Naive thymus-derived CD4-positive, alpha-beta T cell (primary cell): ENCODE results near the gene EIF2S3. TPM values are rescaled to one million over a fixed set of nuclear protein-coding genes. Genes with fewer than 3 reads are reported as not detected.
"Not testable (repeated sequence)": the region's sequence is repeated elsewhere in the genome, so short reads cannot be mapped to it uniquely, and the experiment has no call there.

Source experiments
- ATAC-seq: fragments of 150-1000 bp; cut with Tn5 transposase; 2 replicates; pipeline ENCODE4 v1.10.0; 2021; ENCODE audit warnings: mild to moderate bottlenecking, moderate library complexity
- CTCF ChIA-PET: fragments of 350-600 bp; sonication (Branson Sonifier 250); formaldehyde crosslinking; loops from one replicate; lab custom pipeline; 2021; ENCODE audit warnings: antibody characterized with exemption; lab: Charles Lee
- POLR2A ChIA-PET: fragments of 350-600 bp; sonication (Branson Sonifier 250); formaldehyde crosslinking; loops from one replicate; lab custom pipeline; 2021; ENCODE audit warnings: antibody characterized with exemption, inconsistent platforms; lab: Charles Lee
- DNase-seq, 9 donors: peaks; one replicate each; pipeline versions ENCODE4 v3.0.0 to v3.0.0-alpha.2; 2020 to 2022; ENCODE audit warnings: mixed read lengths in 1 of 9
- H3K27ac ChIP-seq: one replicate; pipeline ENCODE4 v1.7.0; 2013; ENCODE audit warnings: mild to moderate bottlenecking, low read depth, low read length, moderate library complexity
- H3K27me3 ChIP-seq, 2 donors: one replicate each; pipeline ENCODE4 v1.7.0; 2013; ENCODE audit warnings: low read length in 2 of 2, mild to moderate bottlenecking in 2 of 2, moderate library complexity in 2 of 2; ENCODE audit not compliant: control insufficient read depth in 2 of 2, insufficient read depth in 2 of 2
- H3K36me3 ChIP-seq, 3 experiments: 1 replicate in 2 of 3; 2 replicates in 1 of 3; pipeline ENCODE4 v1.7.0; 2013; ENCODE audit warnings: low read length in 3 of 3, mild to moderate bottlenecking in 3 of 3, moderate library complexity in 1 of 3; ENCODE audit not compliant: insufficient read depth in 3 of 3, control insufficient read depth in 2 of 3
- H3K4me1 ChIP-seq, 2 donors: one replicate each; pipeline ENCODE4 v1.7.0; 2013; ENCODE audit warnings: low read length in 2 of 2, mild to moderate bottlenecking in 2 of 2, moderate library complexity in 1 of 2; ENCODE audit not compliant: control insufficient read depth in 2 of 2, insufficient read depth in 2 of 2
- H3K4me3 ChIP-seq: 2 replicates; pipeline ENCODE4 v1.7.0; 2013; ENCODE audit warnings: mild to moderate bottlenecking, low read length
- H3K9me3 ChIP-seq, 3 experiments: 1 replicate in 2 of 3; 2 replicates in 1 of 3; pipeline ENCODE4 v1.7.0; 2013; ENCODE audit warnings: low read length in 3 of 3; ENCODE audit not compliant: control insufficient read depth in 2 of 3
- H3K27ac Mint-ChIP-seq, 9 donors: one replicate each; pipeline ENCODE4 v1.8.0; 2020 to 2022; ENCODE audit warnings: mixed read lengths in 9 of 9, mild to moderate bottlenecking in 8 of 9, moderate library complexity in 5 of 9, inconsistent platforms in 2 of 9
- H3K27me3 Mint-ChIP-seq, 5 donors: one replicate each; pipeline ENCODE4 v1.8.0; 2021 to 2022; ENCODE audit warnings: mixed read lengths in 5 of 5, mild to moderate bottlenecking in 1 of 5
- H3K36me3 Mint-ChIP-seq, 5 donors: one replicate each; pipeline ENCODE4 v1.8.0; 2020 to 2022; ENCODE audit warnings: mixed read lengths in 5 of 5, mild to moderate bottlenecking in 3 of 5, inconsistent platforms in 1 of 5
- H3K4me1 Mint-ChIP-seq, 7 donors: one replicate each; pipeline ENCODE4 v1.8.0; 2020 to 2022; ENCODE audit warnings: mixed read lengths in 7 of 7, mild to moderate bottlenecking in 3 of 7, inconsistent platforms in 1 of 7
- H3K4me3 Mint-ChIP-seq, 10 donors: one replicate each; pipeline ENCODE4 v1.8.0; 2020 to 2022; ENCODE audit warnings: mild to moderate bottlenecking in 10 of 10, mixed read lengths in 10 of 10, moderate library complexity in 6 of 10, inconsistent platforms in 2 of 10
- H3K9me3 Mint-ChIP-seq, 11 donors: one replicate each; pipeline ENCODE4 v1.8.0; 2020 to 2022; ENCODE audit warnings: mixed read lengths in 11 of 11, mild to moderate bottlenecking in 4 of 11, inconsistent platforms in 1 of 11, moderate library complexity in 1 of 11
- intact Hi-C, 2 donors: fragments of 100-400 bp; cut with micrococcal nuclease; formaldehyde crosslinking; loops; one replicate each; pipeline ENCODE4 v1.15.1; 2023
- polyA plus RNA-seq, 2 donors: library from polyadenylated mRNA; unstranded; fragments of 300-500 nt; fragmentation: Illumina TruSeq; gene quantifications; one replicate each; pipeline ENCODE4 v1.2.3, GENCODE V29; 2021
- total RNA-seq, 6 experiments: library from RNA in 5 of 6; stranded (reverse) in 5 of 6; gene quantifications; 1 replicate in 5 of 6; 2 replicates in 1 of 6; pipeline ENCODE4 v1.2.3 and lab custom pipeline; 2021 to 2026

Gene EIF2S3
- total and polyA plus RNA-seq, 7 experiments from 2014 or later: 125 to 270 (median 188) TPM

DNA sequence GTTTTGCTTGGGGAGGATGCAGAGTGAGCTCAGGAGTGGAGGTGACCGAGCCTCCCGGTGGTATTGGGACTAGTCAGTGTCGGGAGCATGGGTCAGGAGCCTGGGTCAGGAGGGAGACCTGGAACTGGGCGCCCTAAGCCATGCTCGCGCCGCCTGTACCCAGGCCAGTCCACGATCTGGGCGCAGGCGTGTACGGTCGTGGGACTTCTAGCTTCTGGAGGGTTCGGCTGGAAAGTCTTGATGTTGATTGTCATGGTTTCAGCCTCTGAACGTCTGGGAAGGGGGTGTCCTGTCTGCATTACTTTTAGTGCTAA is 244 bp downstream of the EIF2S3 start:
- H3K4me3 ChIP-seq: peak overlapping the region; percentile 68
- Mint-ChIP-seq H3K27me3 (no peaks in the 10 kb centered on the region), H3K27ac (peak overlapping the region in 5 of 9 donors; percentile 97 to 100 (median 99)), H3K4me1 (peaks cover 0 to 29% (median 6%) of the 10 kb centered on the region in 7 donors), H3K36me3 (peaks cover 0 to 8% (median 3%) of the 10 kb centered on the region in 5 donors), H3K9me3 (peaks cover 0 to 2% (median 0%) of the 10 kb centered on the region in 11 donors), H3K4me3 (peak overlapping the region in 2 of 10 donors; percentile 96 to 99)
- DNase-seq: no peak
- CTCF ChIA-PET: interaction anchor here (0.6 to 2.6 kb wide), 6 partner anchors 29 to 363 kb away, joined by 3 to 22 read pairs (median 11); partner anchors contain the start of genes CXorf58 and KLHL15
- POLR2A ChIA-PET: interaction anchor here (0.6 to 3.4 kb wide), 11 partner anchors 24 to 416 kb away, joined by 3 to 56 read pairs (median 6); partner anchors contain the start of genes APOO, CXorf58, KLHL15 and SAT1
- no peak overlapping the region for H3K27ac ChIP-seq
- peaks cover 0 to 6% of the 10 kb centered on the region in 2 donors for H3K4me1 ChIP-seq
- H3K36me3 ChIP-seq: peaks cover 0 to 18% (median 12%) of the 10 kb centered on the region in 3 experiments
- no peaks in the 10 kb centered on the region for H3K27me3 ChIP-seq
- ATAC-seq: peak; percentile 17
- intact Hi-C loops: loop anchor here in 1 of 2 donors (2.0 to 10.0 kb wide), 3 partner anchors 312 to 360 kb away; partner anchors contain the start of gene ACOT9
- no peaks in the 10 kb centered on the region for H3K9me3 ChIP-seq

DNA sequence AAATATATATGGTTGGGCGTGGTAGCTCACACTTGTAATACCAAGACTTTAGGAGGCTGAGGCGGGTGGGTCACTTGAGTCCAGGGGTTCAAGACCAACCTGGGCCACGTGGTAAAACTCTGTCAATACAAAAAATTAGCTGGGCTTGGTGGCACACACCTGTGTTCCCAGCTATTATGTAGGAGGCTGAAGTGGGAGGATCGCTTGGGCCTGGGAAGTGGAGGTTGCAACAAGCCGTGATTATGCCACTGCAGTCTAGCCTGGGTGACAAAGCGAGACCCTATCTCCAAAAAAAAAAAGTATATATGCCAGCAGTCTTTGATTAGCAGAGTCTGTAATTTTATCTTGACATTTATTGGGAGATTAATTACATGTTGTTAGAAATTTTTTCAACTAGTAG is 8.7 kb downstream of the EIF2S3 start:
- no peak overlapping the region for H3K27ac ChIP-seq
- H3K9me3 ChIP-seq: no peaks in the 10 kb centered on the region
- Mint-ChIP-seq H3K9me3 (no peaks in the 10 kb centered on the region), H3K4me1 (peaks cover 0 to 14% (median 7%) of the 10 kb centered on the region in 7 donors), H3K27me3 (no peaks in the 10 kb centered on the region), H3K4me3 (no peak overlapping the region), H3K27ac (no peak overlapping the region), H3K36me3 (peaks cover 0 to 48% (median 2%) of the 10 kb centered on the region in 5 donors)
- ChIA-PET POLR2A (interaction anchor here (0.7 kb wide), 1 partner anchor 99 kb away, joined by 3 read pairs; no protein-coding TSS in a partner anchor), CTCF (no interaction called here)
- ATAC-seq (no peak), DNase-seq (no peak)
- no peaks in the 10 kb centered on the region for H3K27me3 ChIP-seq
- intact Hi-C loops: no loop called here
- H3K4me3 ChIP-seq: no peak overlapping the region
- peaks cover 7 to 48% (median 12%) of the 10 kb centered on the region in 3 experiments for H3K36me3 ChIP-seq
- no peaks in the 10 kb centered on the region for H3K4me1 ChIP-seq

DNA sequence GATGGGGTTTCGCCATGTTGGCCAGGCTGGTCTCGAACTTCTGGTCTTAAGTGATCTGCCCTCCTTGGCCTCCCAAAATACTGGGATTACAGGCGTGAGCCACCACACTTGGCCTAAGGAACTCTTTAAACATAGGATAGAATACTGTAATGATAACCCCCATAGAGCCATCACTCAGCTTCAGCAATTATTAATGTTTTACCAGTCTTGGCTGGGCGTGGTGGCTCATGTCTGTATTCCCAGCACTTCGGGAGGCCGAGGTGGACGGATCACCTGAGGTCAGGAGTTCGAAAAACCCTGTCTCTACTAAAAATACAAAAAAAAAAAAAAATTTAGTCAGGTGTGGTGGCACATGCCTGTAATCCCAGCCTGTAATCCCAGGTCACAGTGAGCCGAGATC is 15.1 kb downstream of the EIF2S3 start:
- H3K4me1 Mint-ChIP-seq: peaks cover 0 to 4% (median 0%) of the 10 kb centered on the region in 7 donors
- POLR2A ChIA-PET: interaction anchor here (1.2 kb wide), 1 partner anchor 16 kb away, joined by 4 read pairs; no protein-coding TSS in a partner anchor
- Histone ChIP-seq H3K9me3 (no peaks in the 10 kb centered on the region), H3K4me1 (no peaks in the 10 kb centered on the region), H3K27ac (no peak overlapping the region), H3K27me3 (no peaks in the 10 kb centered on the region), H3K36me3 (peaks cover 0 to 60% (median 4%) of the 10 kb centered on the region in 3 experiments), H3K4me3 (no peak overlapping the region)
- no peak overlapping the region for H3K27ac Mint-ChIP-seq
- ATAC-seq (no peak), DNase-seq (no peak)
- H3K36me3 Mint-ChIP-seq: peaks cover 0 to 54% (median 6%) of the 10 kb centered on the region in 5 donors
- no peak overlapping the region for H3K4me3 Mint-ChIP-seq
- no peaks in the 10 kb centered on the region for H3K9me3 Mint-ChIP-seq
- CTCF ChIA-PET: no interaction called here
- intact Hi-C loops: no loop called here
- H3K27me3 Mint-ChIP-seq: no peaks in the 10 kb centered on the region

DNA sequence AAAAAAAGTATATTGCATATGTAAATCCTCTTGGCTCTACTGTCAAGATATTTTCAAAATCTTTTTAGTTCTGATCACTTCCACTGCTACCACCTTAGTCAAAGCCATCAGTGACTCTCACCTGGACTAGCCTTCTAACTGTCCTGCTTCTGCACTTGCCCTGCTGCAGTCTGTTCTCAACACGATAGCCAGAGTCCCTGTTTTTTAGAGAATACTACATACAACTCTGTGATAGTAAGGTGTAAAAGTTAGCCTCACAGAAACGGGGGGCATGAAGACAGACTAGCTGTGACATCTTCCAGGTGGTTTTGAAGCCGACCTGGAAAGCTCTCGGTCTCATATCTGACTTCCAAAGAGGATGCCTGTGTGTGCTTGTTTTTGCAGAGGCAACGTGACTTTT is 24.7 kb downstream of the EIF2S3 start:
- no peak for DNase-seq
- no peaks in the 10 kb centered on the region for H3K4me1 ChIP-seq
- intact Hi-C loops: no loop called here
- Mint-ChIP-seq H3K9me3 (peaks cover 0 to 2% (median 0%) of the 10 kb centered on the region in 11 donors), H3K4me1 (peaks cover 0 to 11% (median 7%) of the 10 kb centered on the region in 7 donors), H3K27me3 (no peaks in the 10 kb centered on the region), H3K36me3 (peaks cover 0 to 40% (median 11%) of the 10 kb centered on the region in 5 donors), H3K4me3 (no peak overlapping the region), H3K27ac (peak overlapping the region in 1 of 9 donors; percentile 64)
- H3K27ac ChIP-seq: no peak overlapping the region
- ChIA-PET CTCF (no interaction called here), POLR2A (no interaction called here)
- peaks cover 0 to 34% (median 0%) of the 10 kb centered on the region in 3 experiments for H3K36me3 ChIP-seq
- no peak for ATAC-seq
- no peaks in the 10 kb centered on the region for H3K9me3 ChIP-seq
- H3K27me3 ChIP-seq: no peaks in the 10 kb centered on the region
- no peak overlapping the region for H3K4me3 ChIP-seq

DNA sequence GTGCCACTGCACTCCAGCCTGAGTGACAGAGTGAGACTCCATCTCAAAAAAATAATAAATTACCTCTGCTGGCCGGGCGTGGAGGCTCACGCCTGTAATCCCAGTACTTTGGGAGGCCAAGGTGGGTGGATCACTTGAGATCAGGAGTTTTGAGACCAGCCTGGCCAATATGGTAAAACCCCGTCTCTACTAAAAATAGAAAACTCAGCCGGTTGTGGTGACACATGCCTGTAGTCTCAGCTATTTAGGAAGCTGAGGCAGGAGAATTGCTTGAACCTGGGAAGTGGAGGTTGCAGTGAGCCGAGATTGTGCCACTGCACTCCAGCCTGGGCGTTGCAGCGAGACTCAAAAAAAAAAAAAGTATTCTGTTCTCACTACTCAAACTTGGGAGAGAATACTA is 25.5 kb downstream of the EIF2S3 start:
- Mint-ChIP-seq H3K36me3 (peaks cover 0 to 32% (median 10%) of the 10 kb centered on the region in 5 donors), H3K27ac (peak overlapping the region in 3 of 9 donors; percentile 9 to 78 (median 21)), H3K4me1 (peaks cover 0 to 11% (median 7%) of the 10 kb centered on the region in 7 donors), H3K4me3 (peak overlapping the region in 1 of 10 donors; percentile 20)
- peaks cover 0 to 26% (median 0%) of the 10 kb centered on the region in 3 experiments for H3K36me3 ChIP-seq
- H3K27me3 Mint-ChIP-seq, H3K9me3 Mint-ChIP-seq, ATAC-seq, H3K4me1 ChIP-seq, CTCF ChIA-PET, H3K27me3 ChIP-seq, DNase-seq, H3K27ac ChIP-seq, H3K9me3 ChIP-seq, H3K4me3 ChIP-seq: not testable (repeated sequence)
- POLR2A ChIA-PET: interaction anchor here (0.6 kb wide), 1 partner anchor 114 kb away, joined by 3 read pairs; no protein-coding TSS in a partner anchor
- intact Hi-C loops: loop anchor here in 1 of 2 donors (5.0 kb wide), 1 partner anchor 292 kb away; no protein-coding TSS in a partner anchor

DNA sequence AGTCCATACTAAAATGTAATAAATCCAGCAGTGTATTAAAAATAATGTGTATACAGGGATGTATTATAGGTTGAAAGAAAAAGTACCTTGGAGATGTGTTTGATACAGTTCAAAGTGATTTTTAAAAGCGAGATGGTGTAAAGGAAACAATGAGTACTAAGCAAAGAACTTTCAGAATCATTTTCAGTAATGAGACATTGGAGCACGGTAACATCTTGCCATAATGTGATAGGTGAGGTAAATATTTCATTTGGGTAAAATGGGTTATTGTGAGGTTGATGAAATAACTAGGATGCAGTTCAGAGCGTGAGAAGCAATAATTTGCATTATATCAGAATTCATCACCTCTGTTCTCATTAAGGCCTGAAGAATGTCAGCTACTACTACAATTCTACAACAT is 25.9 kb downstream of the EIF2S3 start:
- H3K27ac Mint-ChIP-seq: peak overlapping the region in 5 of 9 donors; percentile 9 to 78 (median 13)
- no peak overlapping the region for H3K27ac ChIP-seq
- intact Hi-C loops: loop anchor here (1.0 to 5.0 kb wide), 3 partner anchors 70 to 292 kb away; no protein-coding TSS in a partner anchor
- H3K4me1 Mint-ChIP-seq: peaks cover 0 to 11% (median 7%) of the 10 kb centered on the region in 7 donors
- H3K4me3 ChIP-seq: no peak overlapping the region
- H3K27me3 ChIP-seq: no peaks in the 10 kb centered on the region
- peaks cover 0 to 29% (median 9%) of the 10 kb centered on the region in 5 donors for H3K36me3 Mint-ChIP-seq
- H3K4me3 Mint-ChIP-seq: peak overlapping the region in 1 of 10 donors; percentile 46
- no peak for ATAC-seq
- POLR2A ChIA-PET: no interaction called here
- DNase-seq: no peak
- no peaks in the 10 kb centered on the region for H3K4me1 ChIP-seq
- peaks cover 0 to 22% (median 0%) of the 10 kb centered on the region in 3 experiments for H3K36me3 ChIP-seq
- no peaks in the 10 kb centered on the region for H3K27me3 Mint-ChIP-seq
- CTCF ChIA-PET: no interaction called here
- H3K9me3 Mint-ChIP-seq: no peaks in the 10 kb centered on the region
- no peaks in the 10 kb centered on the region for H3K9me3 ChIP-seq
